ENCODE results near the gene ZNF280A.

The ZNF280A gene

GRCh38 chr22:22520020-22520656, at the start of gene ZNF280A:
Gene ZNF280A (minus strand): TSS chr22:22520270. CDS start chr22:22515630, 4,640 bp downstream.
- DNase-seq, result no peak

- DNase-seq, result no peak
These were observed 49.1 kb upstream of the ZNF280A start for GRCh38 chr22:22569218-22569617.

- DNase-seq, result no peak
These were observed 45.9 kb upstream of the ZNF280A start for GRCh38 chr22:22565981-22566380.

GRCh38 chr22:22558972-22559603, 39.0 kb upstream of the ZNF280A start, which contains the start of gene PRAME:
Gene PRAME (minus strand): TSS chr22:22559265. CDS start chr22:22556832, 2,433 bp downstream.
- peak in 1 of 14 donors; percentile 7 for DNase-seq

GRCh38 chr22:22558071-22558971, 38.3 kb upstream of the ZNF280A start:
- no peak for DNase-seq

GRCh38 chr22:22556995-22557925, 37.2 kb upstream of the ZNF280A start:
- no peak for DNase-seq

GRCh38 chr22:22556578-22556977, 36.5 kb upstream of the ZNF280A start:
- no peak for DNase-seq

- no peak for DNase-seq
These were observed 35.5 kb upstream of the ZNF280A start for GRCh38 chr22:22555596-22555995.

- no peak for DNase-seq
These were observed 34.7 kb upstream of the ZNF280A start for GRCh38 chr22:22554587-22555284.

- no peak for DNase-seq
These were observed 33.9 kb upstream of the ZNF280A start for GRCh38 chr22:22553735-22554586.

GRCh38 chr22:22553141-22553540, 33.1 kb upstream of the ZNF280A start:
- no peak for DNase-seq

GRCh38 chr22:22552630-22553029, 32.6 kb upstream of the ZNF280A start:
- no peak for DNase-seq

GRCh38 chr22:22550789-22551434, 30.8 kb upstream of the ZNF280A start:
- DNase-seq, result no peak

- DNase-seq, result no peak
These were observed 28.8 kb upstream of the ZNF280A start for GRCh38 chr22:22548910-22549309.

GRCh38 chr22:22548317-22548716, 28.2 kb upstream of the ZNF280A start:
- no peak for DNase-seq

- no peak for DNase-seq
These were observed 27.7 kb upstream of the ZNF280A start for GRCh38 chr22:22547692-22548300.

- DNase-seq, result no peak
These were observed 27.2 kb upstream of the ZNF280A start for GRCh38 chr22:22547226-22547625.

- DNase-seq, result peak in 2 of 14 donors; percentile 6 to 8
These were observed 26.4 kb upstream of the ZNF280A start for GRCh38 chr22:22546490-22546889.

GRCh38 chr22:22545084-22545483, 25.0 kb upstream of the ZNF280A start:
- DNase-seq, result no peak
